ENCODE measurements around the gene PSD.
"Not testable (repeated sequence)": the region's sequence is repeated elsewhere in the genome, so short reads cannot be mapped to it uniquely, and the experiment has no call there.

The PSD gene

GRCh38 chr10:102418622-102419268 is at the start of gene PSD:
TSS of gene PSD (minus strand) at chr10:102418785. CDS start at chr10:102417038, 1,747 bp downstream.
- peak; percentile 44 for DNase-seq

DNA sequence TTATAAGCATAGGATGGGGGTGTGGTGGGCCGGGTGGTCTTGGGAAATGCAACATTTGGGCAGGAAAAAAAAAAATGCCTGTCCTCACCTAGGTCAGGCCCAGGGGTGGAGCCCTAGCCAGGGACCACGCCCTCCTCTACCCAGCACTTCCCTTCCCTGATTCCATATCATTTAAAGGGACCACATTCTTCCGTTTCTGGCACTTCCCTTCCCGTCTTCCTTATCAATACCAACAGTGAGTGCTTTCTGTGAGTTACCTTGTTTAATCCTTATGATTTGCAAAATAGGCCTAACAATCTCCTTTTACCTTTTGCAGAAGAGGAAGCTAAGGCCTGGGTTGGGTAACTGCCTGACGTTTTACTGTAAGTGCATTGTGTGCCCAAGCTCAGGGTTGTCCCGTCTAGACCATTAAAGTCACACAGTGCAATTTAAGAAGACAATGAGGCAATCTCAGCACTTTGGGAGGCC is 49.4 kb upstream of the PSD start:
- no peak for DNase-seq

GRCh38 chr10:102467318-102467717 is 48.7 kb upstream of the PSD start:
- DNase-seq: no peak

GRCh38 chr10:102465466-102465865 is 46.9 kb upstream of the PSD start:
- DNase-seq: no peak

DNA sequence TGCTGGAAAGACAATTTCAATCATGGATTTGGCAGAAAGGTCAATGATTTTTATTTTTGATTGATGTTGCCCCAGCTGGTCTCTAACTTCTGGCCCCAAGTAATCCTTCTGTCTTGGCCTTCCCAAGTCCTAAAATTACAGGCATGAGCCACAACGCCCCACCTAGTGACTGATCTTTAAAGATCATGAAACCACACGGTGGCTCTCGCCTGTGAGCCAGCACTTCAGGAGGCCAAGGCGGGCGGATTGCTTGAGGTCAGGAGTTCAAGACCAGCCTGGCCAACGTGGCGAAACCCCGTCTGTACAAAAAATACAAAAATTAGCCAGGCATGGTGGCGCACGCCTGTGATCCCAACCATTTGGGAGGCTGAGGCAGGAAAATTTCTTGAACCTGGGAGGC is 45.4 kb upstream of the PSD start:
- no peak for DNase-seq

DNA sequence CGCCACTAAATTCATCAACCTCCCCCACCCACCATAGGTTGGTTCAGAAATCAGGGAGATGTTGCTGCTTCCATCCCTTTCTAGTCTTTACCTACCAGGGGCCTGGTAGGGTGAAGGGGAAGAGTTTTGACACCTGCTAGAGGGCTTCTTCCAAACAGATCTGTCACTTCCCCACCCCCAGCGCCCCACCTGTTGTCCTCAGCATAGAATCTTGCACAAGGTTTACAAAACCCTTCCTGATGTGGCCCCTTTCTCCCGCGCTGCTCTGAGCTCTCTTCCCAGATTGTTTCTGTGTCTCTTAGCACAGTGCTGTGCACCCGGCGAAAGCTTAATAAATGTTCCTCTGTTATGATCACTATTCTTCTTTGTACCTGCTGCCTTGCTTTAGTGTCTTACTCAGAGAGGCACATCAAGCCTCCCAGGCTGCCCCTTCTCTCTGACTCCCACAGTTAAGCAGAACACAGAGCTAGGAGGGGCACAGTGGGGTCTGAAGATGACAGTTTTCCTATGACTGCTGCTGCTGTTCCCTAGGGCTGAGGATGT is 44.0 kb upstream of the PSD start:
- no peak for DNase-seq

- peak; percentile 65 for DNase-seq
Measured at GRCh38 chr10:102461187-102462054, 42.8 kb upstream of the PSD start.

- no peak for DNase-seq
Measured at GRCh38 chr10:102460836-102461186, 42.2 kb upstream of the PSD start.

- no peak for DNase-seq
Measured at GRCh38 chr10:102458656-102459055, 40.1 kb upstream of the PSD start.

- DNase-seq: no peak
Measured at GRCh38 chr10:102457591-102458150, 39.1 kb upstream of the PSD start.

- DNase-seq: no peak
Measured at GRCh38 chr10:102455893-102456471, 37.4 kb upstream of the PSD start.

DNA sequence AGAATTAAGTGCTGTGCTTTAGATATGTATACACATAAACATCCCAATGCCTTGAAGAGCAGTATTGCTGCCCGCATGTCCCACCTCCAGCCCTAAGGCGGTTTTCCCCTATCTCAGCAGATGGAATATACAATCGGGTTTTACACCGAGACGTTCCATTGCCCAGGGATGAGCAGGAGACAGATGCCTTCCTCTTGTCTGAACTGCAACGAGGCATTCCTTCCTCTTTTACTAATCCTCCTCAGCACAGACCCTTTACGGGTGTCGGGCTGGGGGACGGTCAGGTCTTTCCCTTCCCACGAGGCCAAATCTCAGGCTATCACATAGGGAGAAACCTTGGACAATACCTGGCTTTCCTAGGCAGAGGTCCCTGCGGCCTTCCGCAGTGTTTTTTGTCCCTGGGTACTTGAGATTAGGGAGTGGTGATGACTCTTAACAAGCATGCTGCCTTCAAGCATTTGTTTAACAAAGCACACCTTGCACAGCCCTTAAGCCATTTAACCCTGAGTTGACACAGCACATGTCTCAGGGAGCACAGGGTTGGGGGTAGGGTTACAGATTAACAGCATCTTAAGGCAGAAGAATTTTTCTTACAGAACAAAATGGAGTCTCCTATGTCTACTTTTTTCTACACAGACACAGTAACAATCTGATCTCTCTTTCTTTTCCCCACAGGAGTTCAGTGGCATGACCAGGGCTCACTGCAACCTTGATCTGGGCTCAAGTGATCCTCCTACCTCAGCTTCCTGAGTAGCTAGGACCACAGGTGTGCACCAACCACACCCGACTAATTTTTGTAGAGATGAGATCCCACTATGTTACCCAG is 36.3 kb upstream of the PSD start:
- not testable (repeated sequence) for DNase-seq

GRCh38 chr10:102453502-102453901 is 34.9 kb upstream of the PSD start:
- no peak for DNase-seq

DNA sequence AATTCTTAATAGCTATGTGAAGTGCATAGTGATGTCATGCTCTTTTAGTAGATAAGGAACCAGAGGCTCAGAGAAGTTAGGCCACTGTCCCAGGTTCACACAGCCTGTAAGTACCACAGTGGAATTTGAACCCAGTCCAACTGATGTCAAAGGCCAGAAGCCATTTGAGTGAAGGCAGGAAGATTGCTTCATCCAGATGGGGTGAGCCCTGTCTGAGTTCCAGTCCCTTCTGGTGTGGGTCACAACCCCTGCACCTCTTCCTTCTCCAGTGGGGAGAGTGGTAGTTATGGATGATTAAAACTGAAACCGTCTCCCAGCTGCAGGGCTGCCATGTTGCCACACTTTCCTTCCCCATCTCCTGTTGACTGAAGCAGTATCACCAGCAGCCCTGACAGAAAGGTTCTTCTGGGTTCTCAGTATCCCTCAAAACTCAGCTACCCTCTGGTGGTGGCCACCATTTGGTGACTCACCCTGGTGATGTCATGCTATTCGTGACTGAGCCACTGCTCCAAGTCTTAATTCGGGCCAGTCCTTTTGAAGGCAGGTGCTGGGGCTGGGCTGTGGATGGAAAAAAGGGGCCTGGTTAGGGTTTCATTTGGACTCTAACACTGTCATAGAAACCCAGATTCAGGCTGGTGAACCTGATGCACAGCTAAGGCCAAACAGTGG is 34.2 kb upstream of the PSD start:
- DNase-seq: no peak

GRCh38 chr10:102451105-102451969 is 32.8 kb upstream of the PSD start, which contains the start of gene C10orf95:
TSS of gene C10orf95 (minus strand) at chr10:102451543. CDS start at chr10:102451093, 450 bp downstream.
- DNase-seq: no peak

DNA sequence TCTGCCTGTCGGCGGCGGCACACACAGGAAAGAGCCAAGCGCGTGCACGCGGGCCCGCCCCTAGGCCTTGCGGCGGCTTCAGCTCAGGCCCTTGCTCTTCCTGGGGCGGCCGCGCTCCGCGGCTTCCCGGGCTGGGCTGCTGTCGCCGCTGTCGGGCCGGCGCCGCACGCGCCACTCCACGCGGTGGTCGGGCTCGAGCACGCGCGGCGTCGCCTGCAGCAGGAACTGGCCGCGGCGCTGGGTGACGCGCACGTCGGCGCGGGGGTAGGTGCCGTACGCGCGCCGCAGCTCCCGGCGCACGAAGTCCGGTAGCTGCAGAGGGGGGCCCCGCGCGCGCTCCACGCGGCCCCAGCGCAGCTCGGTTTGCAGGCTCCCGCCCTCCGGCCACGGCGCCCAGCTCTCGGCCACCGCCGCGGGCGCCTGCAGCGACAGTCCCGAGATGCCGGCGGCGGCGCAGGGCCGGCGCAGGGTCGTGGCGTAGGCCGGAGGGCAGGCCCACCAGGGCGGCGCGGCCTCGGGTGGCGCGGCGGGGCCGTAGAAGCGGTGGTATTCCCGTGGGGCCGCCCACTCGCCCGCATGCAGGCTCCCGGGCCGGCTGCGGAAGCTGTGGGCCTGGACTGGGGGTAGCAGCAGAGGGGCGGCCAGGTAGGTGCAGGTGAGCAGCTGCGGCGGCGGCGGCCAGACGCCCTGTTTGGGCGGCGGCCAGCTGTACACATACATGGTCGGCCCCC is 32.0 kb upstream of the PSD start:
- no peak for DNase-seq

GRCh38 chr10:102450124-102450373 is 31.5 kb upstream of the PSD start:
- DNase-seq: no peak

DNA sequence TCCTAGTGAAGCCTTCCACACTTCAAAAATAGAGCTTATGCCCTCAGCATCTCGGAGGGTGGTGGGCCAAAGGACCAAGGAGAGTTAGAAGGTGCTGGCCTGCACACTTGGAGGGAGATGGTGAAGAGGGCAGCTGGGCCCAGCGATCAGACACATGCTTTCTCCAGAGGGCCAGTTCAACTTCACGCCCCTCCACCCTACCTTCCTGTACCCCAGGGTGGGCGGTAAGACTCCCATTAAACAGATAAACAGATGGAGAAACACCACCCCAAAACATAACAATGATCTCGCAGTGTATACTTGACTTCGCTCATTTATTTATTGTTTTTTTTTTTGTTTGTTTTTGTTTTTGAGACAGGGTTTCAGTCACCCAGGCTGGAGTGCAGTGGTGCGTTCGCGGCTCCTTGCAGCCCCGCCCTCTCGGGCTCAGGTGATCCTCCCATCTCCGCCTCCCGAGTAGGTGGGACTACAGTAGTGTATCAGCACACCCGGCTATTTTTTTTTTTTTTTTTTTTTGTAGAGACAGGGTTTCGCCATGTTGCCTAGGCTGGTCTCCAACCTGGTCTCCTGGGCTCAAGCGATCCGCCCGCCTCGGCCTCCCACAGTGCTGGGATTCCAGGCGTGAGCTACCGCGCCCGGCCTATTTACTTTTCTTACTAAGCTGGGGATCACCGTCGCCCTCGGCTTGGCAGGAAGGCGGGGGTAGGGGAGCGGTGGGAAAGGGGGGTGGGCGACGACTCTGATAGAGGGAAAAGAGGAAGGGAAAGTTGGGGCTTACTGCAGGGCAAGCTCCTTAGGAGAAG is 30.9 kb upstream of the PSD start:
- DNase-seq: peak; percentile 56

DNA sequence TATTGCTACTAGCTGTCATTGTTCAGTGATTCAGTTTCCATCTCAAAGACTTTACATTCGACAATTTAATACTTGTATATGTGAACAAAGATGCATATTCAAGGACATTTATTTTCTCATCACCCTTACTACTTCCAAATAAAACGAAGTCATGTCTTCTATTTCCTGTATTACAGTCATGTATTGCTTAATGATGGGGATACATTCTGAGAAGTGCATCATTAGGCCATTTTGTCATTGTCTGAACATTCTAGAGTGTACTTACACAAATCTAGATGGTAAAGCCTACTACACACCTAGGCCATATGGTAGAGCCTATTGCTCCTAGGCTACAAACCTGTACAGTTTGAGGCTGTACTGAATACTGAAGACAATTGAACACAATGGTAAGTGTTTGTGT is 26.3 kb upstream of the PSD start:
- DNase-seq: no peak
